GDM1 (cell line): ENCODE data around the gene GRID1.
A peak's percentile ranks its signal among the peaks of the same experiment; 100 is the strongest.

Source experiments
- DNase-seq: peaks from one replicate; lab custom pipeline; 2025; lab: John Stamatoyannopoulos, UW

GRID1 gene

DNA sequence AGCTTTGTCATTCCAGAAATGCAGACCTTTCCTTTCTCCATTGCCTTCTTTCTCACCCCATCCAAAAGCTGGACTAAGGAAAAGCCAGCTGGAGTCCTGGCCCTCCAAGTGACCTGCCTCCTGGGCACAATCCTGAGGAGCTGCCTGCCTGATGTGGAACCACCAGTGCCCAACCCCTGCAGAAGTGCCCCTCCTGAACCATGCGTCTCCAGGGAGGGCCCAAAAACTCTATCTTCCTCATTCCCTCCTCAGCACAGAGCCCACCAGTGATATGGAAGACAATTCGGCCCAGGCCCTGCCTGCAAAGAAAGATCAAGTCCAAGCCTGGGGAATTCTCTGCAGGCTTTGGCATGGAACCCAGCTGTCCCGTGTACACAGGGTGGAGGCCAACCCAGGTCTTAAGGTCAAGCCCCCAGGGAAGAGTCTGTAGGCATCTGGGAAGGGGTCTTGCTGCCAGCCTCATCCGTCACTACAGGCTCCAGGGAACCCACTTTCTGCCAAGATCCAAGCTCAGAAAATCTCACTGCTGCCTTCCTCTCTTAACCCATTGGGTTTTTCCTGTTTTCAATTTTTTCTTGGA, 3.5 kb upstream of the GRID1 start:
- DNase-seq = no peak

DNA sequence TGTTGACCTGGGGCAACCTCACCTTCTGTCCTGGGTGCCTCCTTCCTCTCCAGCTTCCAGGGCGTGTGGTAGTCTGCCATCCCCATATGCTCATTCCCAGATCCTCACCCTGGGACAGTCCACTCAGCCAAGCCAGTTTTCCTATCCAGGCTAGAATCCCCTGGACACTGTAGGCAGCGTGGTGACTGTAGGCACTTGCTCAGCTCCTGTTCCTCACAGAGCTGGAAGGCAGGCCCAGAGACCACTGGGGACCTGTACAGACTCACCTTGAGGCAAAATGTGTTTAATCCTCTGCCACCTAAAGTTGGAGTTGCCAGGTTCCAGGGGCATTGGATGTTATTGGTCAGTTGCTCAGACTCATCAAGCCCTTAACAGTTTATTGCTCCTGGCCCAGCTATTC, 2.4 kb upstream of the GRID1 start:
- no peak for DNase-seq

DNA sequence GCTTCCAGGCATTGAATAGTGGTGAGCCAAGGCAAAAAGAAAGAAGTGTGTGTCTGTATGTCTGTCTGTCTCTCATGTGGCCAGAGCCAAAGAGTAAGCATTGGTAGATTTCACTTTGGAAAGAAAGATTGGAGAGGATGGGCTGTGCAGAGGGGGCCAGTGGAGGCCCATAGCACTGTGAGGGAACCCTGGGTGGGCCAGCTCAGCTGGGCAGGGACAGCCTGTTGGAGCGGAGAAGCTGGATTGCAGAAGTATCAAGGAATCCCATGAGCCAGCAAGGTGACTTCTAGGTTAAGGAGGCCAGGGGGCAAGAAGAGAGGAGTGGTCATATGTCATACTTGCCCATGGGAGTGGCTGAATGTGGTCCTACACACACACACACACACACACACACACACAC, 1.5 kb upstream of the GRID1 start:
- no peak for DNase-seq

DNA sequence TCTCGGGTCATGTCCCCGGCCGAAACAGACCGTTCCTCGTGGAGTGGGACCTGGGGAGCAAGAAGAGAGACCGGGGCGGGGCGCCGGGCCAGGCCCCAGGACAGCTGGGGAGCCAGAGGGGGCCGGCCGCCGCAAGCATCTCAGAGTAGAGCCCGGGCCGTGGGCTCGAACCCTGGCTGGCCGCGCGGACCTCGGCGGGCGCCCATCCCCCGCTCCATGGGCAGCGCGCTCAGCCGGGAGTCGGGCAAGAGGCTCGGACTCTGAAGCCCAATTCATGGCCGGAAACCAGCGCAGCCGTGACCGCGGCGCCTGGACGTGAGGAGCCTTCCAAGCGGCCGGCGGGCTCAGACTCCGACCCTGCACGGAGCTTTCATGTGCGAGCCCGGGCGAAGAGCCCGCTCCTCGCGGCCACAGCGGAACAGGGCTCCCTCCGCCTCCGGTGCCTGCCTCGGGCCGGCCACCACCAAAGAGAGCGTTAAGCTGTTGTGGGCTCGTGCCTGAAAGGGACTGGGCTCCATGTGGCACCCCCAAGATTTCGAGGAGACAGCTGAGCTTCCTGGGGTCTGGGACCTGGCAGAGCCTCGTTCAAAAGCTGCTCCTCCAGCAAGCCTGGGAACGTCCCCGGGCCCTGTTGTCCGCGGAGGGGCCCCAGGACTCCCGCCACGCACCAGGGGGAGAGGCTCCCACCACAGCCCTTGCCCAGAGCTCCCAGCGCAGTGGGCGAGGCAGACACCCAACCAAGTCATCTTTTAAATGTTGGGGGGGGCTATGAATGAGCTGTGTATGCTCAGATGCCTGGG, 757 bp upstream of the GRID1 start:
- DNase-seq = no peak

DNA sequence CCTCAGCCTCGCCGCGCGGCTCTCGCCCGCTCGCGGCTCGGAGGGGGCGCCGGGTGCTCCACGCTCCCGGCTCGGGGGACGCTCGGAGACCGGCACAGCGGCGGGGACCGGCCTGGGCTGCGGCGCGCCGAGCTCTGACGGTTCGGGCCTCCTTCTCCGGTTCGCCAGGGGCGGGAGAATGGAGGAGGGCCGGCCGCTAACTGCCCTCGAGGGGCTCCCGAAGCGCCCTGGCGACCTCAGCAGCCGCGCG, 232 bp upstream of the GRID1 start:
- DNase-seq = no peak

DNA sequence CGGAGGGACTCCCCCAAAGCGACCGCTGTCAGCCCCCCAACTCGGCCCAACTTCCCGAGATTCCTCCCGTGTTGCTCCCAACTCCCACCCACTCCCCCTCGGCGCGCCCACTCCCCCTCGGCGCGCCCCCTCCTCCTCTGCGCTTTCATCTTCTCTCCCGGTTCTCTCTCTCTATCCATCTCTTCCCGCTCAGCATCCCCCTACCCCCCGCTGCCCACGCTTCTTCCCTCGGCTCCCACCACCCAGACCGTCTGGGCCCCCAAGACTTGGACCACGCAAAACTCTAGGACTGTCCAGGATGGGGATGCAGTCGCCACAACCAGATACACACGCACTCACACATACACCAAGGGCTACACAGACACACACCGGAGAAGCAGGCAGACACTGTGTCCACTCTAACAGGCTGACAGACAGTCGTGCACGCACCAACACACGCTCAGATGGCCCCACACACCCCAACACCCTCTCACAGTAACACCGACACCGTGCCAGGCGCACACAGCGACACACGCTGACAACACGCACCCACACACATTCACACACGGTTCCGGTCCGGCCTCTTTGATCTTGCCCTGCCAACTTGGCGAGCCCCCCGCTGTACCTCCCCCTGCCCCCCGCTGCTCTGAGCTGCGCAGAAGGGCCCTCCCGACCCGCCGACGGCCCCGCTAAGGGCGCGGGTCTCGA, 1.1 kb downstream of the GRID1 start:
- no peak for DNase-seq

DNA sequence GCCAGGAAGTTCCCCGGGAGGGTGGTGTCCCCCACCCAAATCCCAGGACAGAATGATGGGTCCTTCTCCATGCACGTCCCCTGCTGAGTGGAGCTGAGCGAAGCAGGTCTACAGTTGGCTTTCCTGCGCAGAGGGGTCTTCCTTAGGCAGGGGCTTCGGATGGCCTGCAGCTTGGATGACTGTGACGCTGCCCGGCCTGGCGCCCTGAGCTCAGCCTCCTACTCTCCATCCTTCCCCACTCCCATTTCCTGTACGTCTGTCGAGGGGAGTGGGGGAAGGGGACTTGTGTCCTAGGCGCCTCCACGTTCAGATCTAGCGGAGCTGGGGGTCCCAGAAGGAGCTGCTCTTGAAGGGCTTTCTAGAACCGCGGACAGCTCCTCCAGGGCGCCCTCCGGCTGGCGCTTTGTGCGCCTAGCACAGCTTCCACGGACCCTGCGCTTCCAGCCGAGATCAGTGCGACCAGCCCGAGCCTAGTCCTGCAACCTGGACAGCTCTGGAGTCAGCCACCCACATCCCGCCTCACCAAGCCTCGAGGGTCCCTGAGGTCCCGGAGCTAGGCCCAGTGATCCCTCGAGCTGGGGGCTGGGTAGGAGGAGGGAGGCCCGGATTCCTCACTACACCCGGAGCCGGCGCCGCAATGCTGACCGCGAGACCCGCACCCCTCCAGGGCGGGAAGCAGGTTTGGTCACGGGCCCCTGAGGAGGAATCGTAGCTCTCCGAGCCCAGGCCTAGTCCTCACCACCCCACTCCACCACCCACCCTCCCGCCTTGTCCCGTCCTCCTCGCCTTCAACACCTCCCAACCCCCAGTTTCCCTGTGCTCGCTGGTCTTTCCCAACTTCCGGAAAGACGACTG, 1.9 kb downstream of the GRID1 start:
- DNase-seq = no peak

DNA sequence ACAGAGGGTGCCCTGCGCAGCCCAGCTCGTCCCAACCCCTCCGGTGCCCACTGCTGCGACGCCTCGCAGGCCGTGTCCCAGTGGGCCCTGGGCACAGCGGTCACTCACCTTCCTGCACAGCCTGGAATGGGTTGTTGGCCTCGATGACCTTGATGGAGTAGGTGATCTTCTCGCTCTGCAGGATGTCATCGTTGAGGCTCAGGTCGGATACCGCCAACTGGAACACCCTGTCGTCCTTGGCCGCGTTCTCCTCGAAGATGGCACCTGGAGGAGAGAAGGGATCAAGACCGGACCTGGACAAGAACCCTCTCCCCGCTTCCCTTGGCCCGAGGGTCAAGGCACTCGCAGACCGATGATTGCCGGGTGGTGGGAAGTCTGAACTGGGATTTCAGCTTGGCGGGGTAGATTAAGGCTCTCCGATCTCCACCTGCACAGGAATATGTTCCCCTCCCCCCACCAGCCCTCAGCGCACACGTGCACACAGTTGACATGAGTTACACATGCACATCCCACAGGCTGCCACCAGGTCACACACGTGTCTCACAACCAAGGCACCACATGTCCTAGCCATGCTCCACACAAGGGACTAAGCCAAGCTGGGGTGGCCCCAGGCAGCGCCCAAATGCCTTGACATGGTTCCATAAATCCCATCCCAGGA, 2.6 kb downstream of the GRID1 start:
- no peak for DNase-seq

DNA sequence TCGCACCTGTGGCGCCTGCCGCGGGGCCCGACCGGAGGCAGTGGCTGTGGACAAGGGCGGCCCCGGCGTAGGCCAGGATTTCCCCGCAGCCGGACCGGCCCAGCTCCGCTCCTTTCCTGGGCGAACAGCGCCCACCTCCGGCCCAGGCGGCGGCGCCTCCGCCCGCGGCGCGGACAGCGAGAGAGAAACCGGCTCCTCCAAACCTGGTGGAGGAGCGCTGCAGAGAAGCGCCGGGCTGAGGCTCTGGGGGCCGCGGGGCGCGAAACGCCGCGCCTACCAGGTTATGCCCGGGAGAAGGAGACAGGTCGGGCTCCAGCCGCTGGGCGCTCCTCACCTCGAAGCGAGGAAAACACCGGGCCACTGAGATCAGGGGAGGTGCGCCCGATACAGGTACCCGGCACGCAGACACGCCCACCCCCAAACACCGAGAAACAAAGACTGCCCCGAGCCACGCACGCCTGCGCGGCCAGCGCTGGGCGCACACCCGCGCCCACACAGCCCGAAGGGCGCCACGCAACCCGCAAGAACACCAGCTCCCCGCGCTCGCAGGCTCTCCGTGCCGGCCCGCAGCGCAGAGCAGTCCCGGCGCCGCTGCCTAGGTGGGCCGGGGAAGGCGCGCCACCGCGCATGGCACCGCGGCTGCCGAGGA, 3.3 kb downstream of the GRID1 start:
- no peak for DNase-seq

DNA sequence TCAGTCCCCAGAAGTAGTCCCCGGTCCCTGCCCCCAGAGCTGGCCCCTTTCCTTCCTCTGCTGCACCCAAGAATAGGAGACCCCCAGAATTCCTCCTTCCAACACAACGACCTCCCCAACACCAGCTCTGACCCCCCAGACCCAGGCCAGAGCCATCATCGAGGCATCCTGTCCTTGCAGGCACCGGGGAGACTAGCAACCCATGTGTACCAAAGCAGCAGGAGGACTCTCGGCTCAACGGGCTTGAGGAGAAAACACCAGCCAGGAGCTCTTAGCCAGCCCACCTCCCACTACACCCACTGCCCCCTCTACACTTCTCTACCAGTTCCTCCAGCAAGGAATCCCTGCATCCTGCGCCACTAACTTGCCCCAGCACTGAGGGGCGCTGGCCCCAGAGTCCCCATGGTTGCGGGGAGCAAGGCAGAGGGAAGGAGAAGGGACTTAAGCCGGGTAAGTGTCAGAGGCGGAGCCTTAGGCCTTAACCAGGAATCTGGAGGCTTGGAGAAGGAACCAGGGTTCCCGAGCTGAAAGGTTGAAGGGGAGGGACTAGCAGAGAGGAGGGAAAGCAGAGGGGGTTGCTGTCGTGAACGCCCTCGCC, 3.9 kb downstream of the GRID1 start:
- DNase-seq = no peak

DNA sequence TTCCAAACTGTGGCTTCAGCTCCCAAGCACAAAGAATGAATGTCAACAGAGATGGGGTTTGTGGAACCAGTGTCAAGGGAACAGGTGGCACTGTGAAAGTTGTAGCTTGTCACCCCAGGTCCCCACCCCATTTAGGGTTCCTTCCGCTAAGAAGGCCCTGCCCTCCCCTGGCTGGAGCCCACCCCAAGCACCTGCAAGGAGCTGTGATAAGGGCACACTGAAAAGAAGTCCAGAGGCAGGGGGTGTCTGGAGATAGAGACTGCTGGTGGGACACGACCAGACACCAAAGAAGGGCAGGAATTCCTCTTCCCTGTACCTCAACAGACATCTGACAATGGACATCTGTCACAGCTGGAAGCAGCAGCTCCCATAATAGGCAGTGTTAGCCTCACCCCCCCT, 4.5 kb downstream of the GRID1 start:
- DNase-seq = no peak

DNA sequence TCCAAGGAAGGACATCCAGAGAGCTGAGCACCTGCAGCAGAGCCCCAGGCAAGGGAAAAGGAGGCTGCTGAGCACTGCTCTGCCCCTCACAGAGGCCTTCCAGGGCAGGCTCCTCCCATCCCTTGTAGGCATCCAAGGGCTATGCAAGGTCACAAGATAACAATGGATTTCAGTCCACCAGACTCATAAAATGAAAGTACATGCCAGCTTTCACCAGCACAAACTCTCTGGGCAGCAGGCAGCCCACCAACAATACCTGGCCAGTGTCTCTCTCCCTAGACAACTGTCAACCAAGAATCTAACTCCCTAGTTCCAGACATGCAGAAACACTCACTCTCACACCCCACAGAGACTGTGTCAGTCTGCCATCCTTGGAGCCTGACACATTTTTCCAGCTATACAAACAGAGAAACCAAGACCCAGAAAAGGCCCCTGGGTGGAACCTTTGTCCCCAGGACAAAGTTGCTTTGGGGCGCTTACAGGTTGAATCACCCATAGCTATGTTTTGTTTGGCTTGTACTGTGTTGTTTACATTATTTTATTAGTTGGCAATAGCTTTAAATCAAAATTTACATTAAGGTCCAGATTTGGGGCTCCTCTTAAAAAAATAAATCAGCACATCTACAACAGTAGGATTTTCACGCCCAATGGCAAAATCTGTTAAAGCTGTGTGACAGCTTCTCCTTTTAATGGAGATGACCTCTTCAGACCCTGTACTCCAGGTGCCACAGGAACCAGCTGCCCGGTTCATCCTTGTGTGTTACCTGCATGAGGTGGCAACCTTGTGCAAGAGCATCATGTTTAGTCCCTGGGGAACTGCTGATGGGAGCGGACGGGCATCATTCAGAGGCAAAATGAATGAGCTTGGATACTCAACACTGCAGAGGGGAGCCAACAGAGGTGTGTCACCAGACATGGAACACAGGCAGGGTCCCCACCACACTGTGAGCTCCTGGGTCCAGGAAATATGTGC, 5.2 kb downstream of the GRID1 start:
- DNase-seq = no peak

DNA sequence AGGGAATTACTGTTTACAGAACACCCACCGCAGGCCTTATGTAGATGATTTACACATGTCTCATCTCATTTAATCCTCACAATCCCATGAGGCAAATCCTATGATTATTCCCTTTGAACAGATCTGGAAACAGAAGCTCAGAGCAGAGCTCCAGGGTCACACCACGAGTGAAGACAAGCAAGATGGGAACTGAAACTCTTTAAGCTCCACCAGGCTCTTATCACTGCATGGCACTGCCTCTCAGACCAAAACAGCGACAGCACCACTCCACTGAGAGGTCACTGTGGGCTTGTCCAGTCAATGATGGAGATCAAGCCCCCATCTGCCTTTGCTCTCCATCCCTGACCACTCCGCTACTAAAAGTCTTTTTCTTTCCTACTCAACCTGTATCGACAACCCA, 5.9 kb downstream of the GRID1 start:
- DNase-seq = no peak

DNA sequence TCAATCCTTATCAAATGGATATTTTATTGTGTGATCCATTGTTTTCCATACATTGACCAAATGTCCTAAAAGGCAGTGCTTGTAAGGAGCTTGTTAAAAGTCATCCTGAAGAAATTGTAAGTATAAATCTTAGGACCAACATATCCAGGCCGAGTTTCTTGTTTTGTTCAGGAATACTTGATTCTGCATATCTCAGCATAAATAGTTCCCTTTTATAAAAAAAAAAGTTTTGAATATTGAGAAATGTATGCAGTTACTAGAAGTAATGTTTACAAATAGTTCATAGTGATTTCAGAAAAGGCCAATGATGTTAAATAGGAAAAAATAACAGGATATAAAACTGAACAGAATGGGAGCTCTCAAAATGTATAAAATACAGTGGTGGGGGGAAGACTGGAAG, 6.6 kb downstream of the GRID1 start:
- no peak for DNase-seq

DNA sequence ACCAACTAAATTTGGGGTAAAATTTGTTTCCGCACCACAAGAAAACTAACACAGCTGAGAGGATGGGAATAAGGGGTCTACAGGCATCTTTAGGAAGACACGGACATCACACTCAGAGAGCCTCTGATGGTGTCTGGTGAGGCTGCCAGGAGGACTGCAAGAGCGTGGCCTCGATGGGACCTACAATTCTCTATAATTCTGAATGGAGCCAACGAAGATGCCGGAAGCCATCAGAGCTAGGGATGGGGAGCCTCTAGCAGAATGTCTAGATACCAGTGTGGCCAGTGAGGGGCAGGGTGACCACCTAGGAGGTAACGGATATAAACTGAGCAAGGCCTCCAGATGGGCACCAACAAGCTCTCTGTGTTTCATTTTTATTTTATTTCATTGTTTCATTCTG, 7.5 kb downstream of the GRID1 start:
- no peak for DNase-seq

DNA sequence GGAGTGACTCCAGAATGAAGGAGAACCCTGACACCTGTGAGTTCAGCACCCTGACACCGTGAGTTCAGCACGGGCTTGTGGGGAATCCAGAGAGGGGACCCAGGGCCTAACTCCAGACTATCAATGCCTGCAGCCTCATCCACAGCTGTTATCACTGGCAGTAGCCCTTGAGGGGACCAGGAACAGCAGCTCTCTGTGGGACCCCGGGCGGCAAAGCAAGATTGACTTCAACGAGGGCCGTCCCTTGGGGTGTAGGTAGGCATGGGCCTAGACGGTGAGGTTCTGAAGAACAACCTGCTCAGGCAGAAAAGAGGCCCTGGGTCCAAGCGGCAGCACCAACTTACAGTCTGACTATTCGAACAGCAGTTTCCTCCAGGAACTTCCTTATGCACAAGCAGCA, 8.9 kb downstream of the GRID1 start:
- no peak for DNase-seq

DNA sequence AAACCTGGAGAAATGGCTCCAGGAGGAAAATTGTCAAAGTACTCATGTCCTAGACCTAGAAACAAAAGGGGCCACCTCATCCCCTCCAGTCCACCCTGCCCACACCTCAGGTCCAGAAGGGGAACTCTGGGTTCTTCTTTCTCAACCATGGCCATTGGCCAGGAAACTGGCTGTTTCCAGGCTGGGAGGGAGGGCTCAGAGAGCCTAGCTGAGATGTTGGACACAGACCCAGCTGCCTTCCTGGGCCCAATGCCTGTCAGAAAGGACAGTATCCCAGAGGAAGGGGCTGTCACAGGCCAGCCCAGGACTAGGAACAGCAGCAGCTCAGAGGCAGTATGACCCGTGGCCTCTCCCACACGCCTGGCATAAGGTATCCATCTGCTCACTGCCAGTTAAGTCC, 9.6 kb downstream of the GRID1 start:
- DNase-seq = no peak

DNA sequence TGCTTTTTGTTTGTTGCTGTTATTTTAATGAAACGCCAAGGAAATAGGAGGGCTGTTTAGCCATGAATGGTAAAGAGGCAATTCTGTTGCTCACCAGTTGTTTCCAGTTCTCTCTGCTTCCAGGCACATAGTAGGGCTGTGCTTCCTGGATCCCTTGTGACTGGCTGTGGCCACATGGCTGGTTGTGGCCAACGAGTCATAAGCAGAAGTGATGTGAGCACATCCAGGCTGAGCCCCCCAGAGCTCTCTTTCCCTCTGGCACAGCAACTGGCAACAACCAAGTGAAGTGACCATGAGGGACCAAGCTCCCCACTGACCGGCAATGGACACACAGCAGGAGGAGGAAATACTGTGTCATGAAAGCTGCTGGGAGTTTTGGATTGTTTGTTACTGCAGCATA, 10.3 kb downstream of the GRID1 start:
- no peak for DNase-seq

DNA sequence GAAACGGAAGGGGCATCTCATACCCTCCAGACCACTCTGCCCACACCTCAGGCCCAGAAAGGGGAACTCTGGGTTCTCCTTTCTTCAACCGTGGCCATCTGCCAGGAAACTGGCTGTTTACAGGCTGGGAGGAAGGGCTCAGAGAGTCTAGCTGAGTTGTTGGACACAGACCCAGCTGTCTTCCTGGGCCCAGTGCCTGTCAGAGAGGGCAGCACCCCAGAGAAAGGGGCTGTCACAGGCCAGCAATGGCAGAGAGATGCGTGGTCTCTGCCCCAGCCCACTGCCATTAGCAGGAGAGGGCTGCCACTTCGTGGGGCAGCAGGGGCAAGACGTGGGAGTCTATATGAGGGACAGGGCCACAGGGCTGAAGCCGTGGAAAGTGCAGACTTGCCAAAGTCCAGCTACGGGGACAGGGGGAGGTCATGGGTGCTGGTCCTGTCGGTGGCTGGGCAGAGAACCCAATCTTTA, 11.0 kb downstream of the GRID1 start:
- peak; percentile 78 for DNase-seq
